Measurements from ENCODE around the gene ZNF471. TPM values are rescaled to one million over a fixed set of nuclear protein-coding genes. Genes with fewer than 3 reads are reported as not detected.

ZNF471 gene
- total and polyA plus RNA-seq, 2 of the 13 experiments (the other 11 are each of a cell fraction or from before 2014, with no cell fraction given), result not detected

DNA sequence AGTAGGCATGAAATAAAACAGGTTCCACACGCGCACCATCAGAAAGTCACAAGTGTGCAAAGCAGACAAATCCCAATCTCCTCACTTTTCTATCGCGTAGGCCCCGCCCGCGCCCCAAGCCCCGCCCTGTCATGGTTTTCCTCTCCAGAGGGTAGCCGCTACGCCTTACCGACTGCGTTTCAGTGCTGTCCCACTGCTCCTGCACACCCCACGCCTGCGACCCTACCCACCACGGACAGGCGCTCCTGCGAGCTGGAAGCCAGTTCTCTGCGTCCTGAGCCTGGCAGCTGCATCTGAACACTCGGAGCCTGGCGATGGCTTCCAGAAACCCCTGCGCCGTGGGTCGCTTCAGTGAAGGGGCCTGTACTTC is 59.2 kb downstream of the ZNF471 start:
- BruUV-seq (replicated peaks), result no TSS peak
- no peak overlapping the region for H3K9ac ChIP-seq (ENCODE audit: insufficient read depth, low read depth, low read length)

DNA sequence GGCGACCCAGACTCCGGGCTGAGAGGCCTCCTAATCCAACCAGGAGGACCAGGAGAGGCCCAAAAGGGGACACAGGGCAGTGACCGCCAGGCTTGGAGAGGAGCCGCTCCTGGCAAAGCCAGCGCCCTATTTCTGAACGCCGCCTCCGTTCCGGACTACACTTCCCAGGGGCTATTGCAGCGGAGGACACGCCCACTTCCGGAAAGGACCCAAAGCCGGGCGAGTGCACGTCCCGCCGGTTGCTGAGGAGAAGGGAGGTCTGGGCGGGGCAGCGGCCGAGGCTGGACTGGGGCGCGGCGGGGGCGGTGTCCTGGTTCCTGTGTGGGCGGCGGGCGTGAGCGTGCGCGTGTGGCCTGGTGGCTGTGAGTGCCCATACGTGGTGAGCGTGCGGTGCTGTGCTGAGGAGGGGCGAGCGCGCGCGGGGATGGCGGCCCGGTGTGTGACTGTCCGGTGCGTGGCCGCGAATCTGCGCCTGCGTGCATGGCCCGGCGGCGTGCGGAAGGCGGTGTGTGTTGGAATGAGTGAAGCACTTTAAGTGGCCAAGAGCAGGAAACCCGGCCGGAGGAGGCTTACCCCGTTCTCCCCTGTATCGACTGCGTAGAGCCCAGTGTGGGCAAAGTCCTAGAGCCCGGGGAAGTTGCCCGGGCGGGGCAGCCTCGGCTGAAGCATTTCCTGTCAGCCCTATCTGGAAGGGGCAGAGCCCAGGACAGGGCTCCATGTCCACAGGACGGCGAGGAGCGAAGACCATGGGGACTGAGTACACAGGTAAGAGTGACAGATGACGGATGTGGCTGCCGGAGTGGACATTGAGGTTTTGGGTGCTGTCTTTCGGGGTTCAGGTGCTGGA is 59.8 kb downstream of the ZNF471 start, which contains the start of gene ZNF470:
TSS of gene ZNF470 (plus strand) at position 195 of the 847 bp plus-strand sequence. CDS start 2,844 bp downstream, outside the sequence.
- Histone ChIP-seq H3K9ac (ENCODE audit: insufficient read depth, low read depth, low read length) (no peak within 1 kb of the TSS), H3K79me2 (ENCODE audit: insufficient read depth, low read length) (no peaks in the 10 kb centered on the region), H4K20me1 (ENCODE audit: insufficient read depth, low read length) (no peaks in the 10 kb centered on the region), H3K36me3 (replicated peaks in 1 of 2; ENCODE audit: control insufficient read depth in 1 of 2, insufficient read depth in 2 of 2, low read length in 2 of 2) (no peaks in the 10 kb centered on the region), H3K9me3 (ENCODE audit: low read length) (peaks cover 92% of the 10 kb centered on the region), H3K27ac (ENCODE audit: extremely low read length, insufficient read depth, low read length) (no peak within 1 kb of the TSS), H3K27me3 (ENCODE audit: control insufficient read depth in 1 of 2, insufficient read depth in 2 of 2, low read length in 2 of 2) (no peaks in the 10 kb centered on the region), H3K4me2 (ENCODE audit: low read depth, low read length) (no peak within 1 kb of the TSS), H3K4me1 (ENCODE audit: insufficient read depth, low read length) (no peaks in the 10 kb centered on the region), H3K4me3 (replicated peaks in 1 of 3; ENCODE audit: insufficient read depth in 1 of 3, low read depth in 2 of 3, low read length in 3 of 3) (no peak within 1 kb of the TSS), H2AFZ (ENCODE audit: low read length) (no peak within 1 kb of the TSS)
- ChIA-PET POLR2A (no interaction called here), CTCF (ENCODE audit: low intra/inter-chr PET ratio, low total read pairs) (no interaction called here)
- FAIRE-seq, result no peak
- in situ Hi-C loops (cut with HindIII; ENCODE audit: extremely low pct_ligation_motif_present, low pct_unique_long_range_greater_than_20kb) (no loop called here), intact Hi-C loops (cut with micrococcal nuclease; ENCODE audit: unreplicated experiment) (no loop called here)
- BruUV-seq (replicated peaks), result no TSS peak
- 56% methylated on average over 61 of the region's 66 CpGs for WGBS (ENCODE audit: low lambda C conversion rate)
- no peak for DNase-seq (ENCODE audit: low spot score)
- ATAC-seq, result no peak
- TF ChIP-seq PAWR (CRISPR knock-in tag; IDR thresholded peaks at IDR 0.05; ENCODE audit: borderline replicate concordance), result no peak
- peak; percentile 57 for TF ChIP-seq ZNF143 (CRISPR knock-in tag; IDR thresholded peaks at IDR 0.05)
- peak; percentile 57 for TF ChIP-seq GABPB1 (CRISPR knock-in tag; IDR thresholded peaks at IDR 0.05)
- TF ChIP-seq KLF16 (CRISPR knock-in tag; IDR thresholded peaks at IDR 0.05), result no peak
- peak; percentile 32; the same call in 1 of the 2 replicates for TF ChIP-seq THAP11 (CRISPR knock-in tag; IDR thresholded peaks at IDR 0.05)
- peak; percentile 30 for TF ChIP-seq GABPA (IDR thresholded peaks at IDR 0.05; ENCODE audit: low read depth, low read length)
- peak; percentile 59 for TF ChIP-seq GABPA (CRISPR knock-in tag; IDR thresholded peaks at IDR 0.05; ENCODE audit: low read depth)
- TF ChIP-seq SKI (IDR thresholded peaks at IDR 0.05; ENCODE audit: partially characterized antibody), result no peak
- TF ChIP-seq ZSCAN31 (CRISPR knock-in tag; IDR thresholded peaks at IDR 0.05; ENCODE audit: low read depth), result no peak
- TF ChIP-seq MBD4 (IDR thresholded peaks at IDR 0.05; ENCODE audit: borderline replicate concordance, low read length), result no peak

More for the DNA sequence above, 59.2 kb downstream of the ZNF471 start:
- TF ChIP-seq CHD4 (IDR thresholded peaks at IDR 0.05; ENCODE audit: borderline replicate concordance, low read length) (no peak), ZNF703 (CRISPR knock-in tag; IDR thresholded peaks at IDR 0.05; ENCODE audit: borderline replicate concordance) (no peak), KLF13 (CRISPR knock-in tag; IDR thresholded peaks at IDR 0.05) (no peak), NKX3-1 (CRISPR knock-in tag; IDR thresholded peaks at IDR 0.05) (no peak)
- CTCF ChIA-PET (ENCODE audit: low intra/inter-chr PET ratio, low total read pairs), result no interaction called here
- 75% methylated on average over 20 of the region's 23 CpGs for WGBS (ENCODE audit: low lambda C conversion rate)
- H3K27me3 ChIP-seq (ENCODE audit: control insufficient read depth in 1 of 2, insufficient read depth in 2 of 2, low read length in 2 of 2), result no peaks in the 10 kb centered on the region
- in situ Hi-C loops (cut with HindIII; ENCODE audit: extremely low pct_ligation_motif_present, low pct_unique_long_range_greater_than_20kb), result no loop called here
- no peaks in the 10 kb centered on the region for H4K20me1 ChIP-seq (ENCODE audit: insufficient read depth, low read length)
- H3K4me3 ChIP-seq (replicated peaks in 1 of 3; ENCODE audit: insufficient read depth in 1 of 3, low read depth in 2 of 3, low read length in 3 of 3), result no peak overlapping the region
- FAIRE-seq, result no peak
- intact Hi-C loops (cut with micrococcal nuclease; ENCODE audit: unreplicated experiment), result no loop called here
- H2AFZ ChIP-seq (ENCODE audit: low read length), result no peak overlapping the region
- DNase-seq (ENCODE audit: low spot score), result no peak
- H3K36me3 ChIP-seq (replicated peaks in 1 of 2; ENCODE audit: control insufficient read depth in 1 of 2, insufficient read depth in 2 of 2, low read length in 2 of 2), result no peaks in the 10 kb centered on the region
- H3K79me2 ChIP-seq (ENCODE audit: insufficient read depth, low read length), result no peaks in the 10 kb centered on the region
- H3K4me2 ChIP-seq (ENCODE audit: low read depth, low read length), result no peak overlapping the region
- H3K27ac ChIP-seq (ENCODE audit: extremely low read length, insufficient read depth, low read length), result no peak overlapping the region
- ATAC-seq, result no peak
- POLR2A ChIA-PET, result no interaction called here
- no peaks in the 10 kb centered on the region for H3K4me1 ChIP-seq (ENCODE audit: insufficient read depth, low read length)
- H3K9me3 ChIP-seq (ENCODE audit: low read length), result peaks cover 94% of the 10 kb centered on the region

All from HepG2 (cell line).